ENCODE results near the gene SURF4. TPM values are rescaled to one million over a fixed set of nuclear protein-coding genes. Genes with fewer than 3 reads are reported as not detected.
A peak's percentile ranks its signal among the peaks of the same experiment; 100 is the strongest.

The SURF4 gene
- polyA plus RNA-seq (2013, experiment 1 of 2; ENCODE audit: insufficient read length): 258 TPM
- 263 TPM for polyA plus RNA-seq (2013, experiment 2 of 2; ENCODE audit: insufficient read length)

- DNase-seq: peak; percentile 97
Measured at GRCh38 chr9:133375724-133376654, at the start of gene SURF4, which contains the start of gene STKLD1. TSS of gene SURF4 (minus strand) at chr9:133376060. CDS start at chr9:133375969, 91 bp downstream. TSS of gene STKLD1 (plus strand) at chr9:133376366. CDS start at chr9:133376474, 108 bp downstream.

- DNase-seq: no peak
Measured at GRCh38 chr9:133425049-133425632, 49.3 kb upstream of the SURF4 start.

- no peak for DNase-seq
Measured at GRCh38 chr9:133424187-133424586, 48.3 kb upstream of the SURF4 start.

GRCh38 chr9:133423216-133423615 is 47.4 kb upstream of the SURF4 start:
- no peak for DNase-seq

- DNase-seq: no peak
Measured at GRCh38 chr9:133421615-133422542, 46.0 kb upstream of the SURF4 start, which contains the start of gene ADAMTS13. TSS of gene ADAMTS13 (plus strand) at chr9:133422367. CDS start at chr9:133422444, 77 bp downstream.

- no peak for DNase-seq
Measured at GRCh38 chr9:133420392-133420827, 44.5 kb upstream of the SURF4 start.

GRCh38 chr9:133419005-133419404 is 43.1 kb upstream of the SURF4 start:
- DNase-seq: no peak

- DNase-seq: peak; percentile 89
Measured at GRCh38 chr9:133417541-133418461, 41.9 kb upstream of the SURF4 start, which contains the start of gene REXO4. TSS of gene REXO4 (minus strand) at chr9:133418010. CDS start at chr9:133417844, 166 bp downstream.

- DNase-seq: no peak
Measured at GRCh38 chr9:133415170-133415569, 39.3 kb upstream of the SURF4 start.

- DNase-seq: no peak
Measured at GRCh38 chr9:133408042-133408441, 32.2 kb upstream of the SURF4 start.

GRCh38 chr9:133406480-133407307 is 30.8 kb upstream of the SURF4 start:
- DNase-seq: peak; percentile 59

- DNase-seq: peak; percentile 9
Measured at GRCh38 chr9:133405508-133406438, 29.9 kb upstream of the SURF4 start.

GRCh38 chr9:133404454-133405002 is 28.7 kb upstream of the SURF4 start:
- DNase-seq: no peak

GRCh38 chr9:133403766-133404453 is 28.1 kb upstream of the SURF4 start:
- no peak for DNase-seq

GRCh38 chr9:133402689-133403088 is 26.8 kb upstream of the SURF4 start:
- no peak for DNase-seq

- no peak for DNase-seq
Measured at GRCh38 chr9:133401588-133401987, 25.7 kb upstream of the SURF4 start.

- DNase-seq: no peak
Measured at GRCh38 chr9:133400292-133400691, 24.4 kb upstream of the SURF4 start.

GRCh38 chr9:133397895-133398294 is 22.0 kb upstream of the SURF4 start:
- DNase-seq: no peak

Data from fibroblast of skin of abdomen (primary cell).